GM12873 (cell line): ENCODE data around the gene DVL3.

Experiments used
- CTCF ChIP-seq: IDR thresholded peaks from 2 replicates; pipeline ENCODE4 v1.5.1; 2012; ENCODE audit warnings: low read depth, mild to moderate bottlenecking, moderate library complexity, low read length, control low read depth; ENCODE audit not compliant: insufficient read depth; ENCODE audit errors: missing control alignments

The DVL3 gene

DNA sequence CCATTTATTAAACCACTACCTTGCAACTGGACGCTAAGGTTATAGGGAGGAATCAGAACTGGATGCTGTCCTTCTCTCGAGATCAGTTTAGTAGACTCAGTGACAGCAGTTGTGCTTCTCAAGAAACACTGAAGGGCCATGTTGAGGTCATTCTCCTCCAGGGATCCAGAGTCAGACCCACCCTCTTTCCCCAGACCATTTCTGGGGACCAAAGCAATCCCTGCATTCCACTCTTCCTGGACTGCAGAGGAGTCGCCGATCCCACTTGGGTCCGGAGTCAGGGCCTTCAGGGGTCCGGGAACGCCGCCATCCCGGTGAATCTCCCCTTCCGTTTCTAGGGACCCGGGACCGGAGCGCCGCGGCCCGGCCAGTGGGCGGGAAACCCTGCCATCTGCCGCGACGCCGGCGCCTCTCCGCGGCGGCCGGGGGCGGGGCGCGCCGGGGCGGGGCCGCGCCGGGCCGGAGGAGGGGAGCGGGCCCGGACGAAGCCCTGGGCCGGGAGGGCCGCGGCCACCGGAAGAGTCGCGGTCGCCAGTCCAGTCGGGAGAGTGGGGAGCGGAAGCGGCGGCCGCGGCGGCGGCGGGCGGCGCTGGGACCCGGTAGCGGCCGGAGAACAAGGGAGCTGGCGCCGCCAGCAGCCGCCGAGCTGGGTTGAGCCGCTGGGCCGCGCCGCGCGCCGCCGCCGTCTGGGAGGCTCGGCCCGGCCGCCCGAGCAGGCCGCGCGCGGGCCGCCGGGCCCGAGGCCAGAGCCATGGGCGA, at the start of gene DVL3:
TSS of gene DVL3 (plus strand) at position 493 of the 759 bp plus-strand sequence. CDS start at position 752, 259 bp downstream.
- TF ChIP-seq CTCF: no peak

DNA sequence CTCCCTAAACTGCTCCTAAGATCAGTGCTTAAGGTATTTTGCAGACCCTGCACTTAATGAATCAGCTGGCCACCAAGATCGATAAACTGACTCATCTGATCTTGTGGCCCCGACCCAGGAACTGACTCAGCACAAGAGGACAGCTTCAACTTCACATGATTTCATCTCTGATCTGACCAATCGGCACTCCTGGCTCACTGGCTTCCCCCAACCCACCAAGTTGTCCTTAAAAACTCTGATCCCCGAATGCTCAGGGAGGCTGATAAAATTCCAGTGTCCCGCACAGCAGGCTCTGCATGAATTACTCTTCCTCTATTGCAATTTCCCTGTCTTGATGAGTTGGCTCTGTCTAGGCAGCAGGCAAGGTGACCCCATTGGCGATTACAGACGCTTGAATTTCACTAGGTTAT, 44.9 kb upstream of the DVL3 start:
- TF ChIP-seq CTCF: no peak

DNA sequence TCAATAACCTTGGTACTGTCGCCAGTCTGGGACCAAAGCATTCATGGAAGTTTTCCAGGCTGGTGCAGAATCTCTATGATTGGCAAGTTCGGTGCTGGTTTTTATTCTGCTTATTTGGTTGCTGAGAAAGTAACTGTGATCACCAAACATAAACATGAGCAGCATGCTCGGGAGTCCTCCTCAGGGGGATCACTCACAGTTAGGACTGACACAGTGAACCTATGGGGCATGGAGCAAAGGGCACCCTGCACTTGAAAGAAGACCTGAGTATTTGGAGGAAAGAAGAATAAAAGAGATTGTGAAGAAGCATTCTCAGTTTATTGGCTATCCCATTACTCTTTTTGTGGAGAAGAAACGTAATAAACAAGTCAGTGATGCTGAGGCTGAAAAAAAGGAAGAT, 39.2 kb upstream of the DVL3 start:
- no peak for TF ChIP-seq CTCF

DNA sequence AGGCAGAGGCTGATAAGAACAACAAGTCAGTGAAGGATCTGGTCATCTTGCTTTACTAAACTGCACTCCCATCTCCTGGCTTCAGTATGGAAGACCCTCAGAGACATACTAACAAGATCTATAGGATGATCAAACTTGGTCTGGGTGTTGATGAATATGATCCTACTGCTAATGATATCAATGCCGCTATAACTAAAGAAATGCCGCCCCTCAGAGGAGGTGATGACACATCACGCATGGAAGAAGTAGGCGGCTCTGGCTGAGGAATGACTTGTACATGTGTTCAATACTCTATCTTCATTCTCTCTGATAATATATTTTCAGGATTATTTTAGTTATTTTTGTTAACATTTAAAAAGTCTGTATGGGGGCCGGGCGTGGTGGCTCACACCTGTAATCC, 37.5 kb upstream of the DVL3 start:
- no peak for TF ChIP-seq CTCF

GRCh38 chr3:184126006-184126405, 29.2 kb upstream of the DVL3 start:
- no peak for TF ChIP-seq CTCF

DNA sequence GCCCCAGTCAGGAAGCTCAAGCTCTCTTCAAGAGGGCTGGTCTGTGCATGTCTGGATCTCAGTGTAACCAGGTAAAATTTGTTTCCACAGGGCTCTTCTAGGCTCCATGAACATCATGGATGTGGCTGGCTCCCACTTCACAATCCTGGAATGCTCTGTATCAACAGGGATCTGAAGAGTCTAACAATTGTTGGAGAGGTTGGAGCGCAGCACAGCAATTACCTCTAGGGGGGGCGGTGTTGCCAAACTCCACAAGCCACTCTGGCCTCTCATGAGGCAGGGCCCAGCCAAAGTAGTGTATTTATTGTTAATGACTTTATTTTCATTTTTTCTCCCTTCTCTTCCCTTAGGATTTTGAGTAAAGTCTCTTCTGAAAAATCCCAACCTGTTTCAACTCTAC, 26.2 kb upstream of the DVL3 start:
- peak; percentile 54 for TF ChIP-seq CTCF

DNA sequence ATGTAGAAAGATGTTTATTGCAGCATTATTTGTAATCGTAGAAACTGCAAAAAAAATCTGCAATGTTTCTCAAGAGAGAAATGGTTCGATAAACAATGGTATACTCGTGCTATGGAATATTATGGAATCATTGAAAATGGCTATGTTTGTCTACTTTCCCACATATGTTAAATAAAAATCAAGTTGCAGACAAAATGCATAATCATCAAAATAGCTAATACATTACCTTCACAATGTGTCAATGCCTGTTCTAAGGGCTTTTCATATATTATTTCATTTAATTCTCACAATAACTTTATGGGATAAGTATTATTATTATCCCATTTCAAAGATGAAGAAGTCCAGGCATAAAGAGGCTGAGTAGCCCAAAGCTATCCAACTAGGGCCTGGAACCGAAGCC, 22.2 kb upstream of the DVL3 start:
- no peak for TF ChIP-seq CTCF
